HG02840 (cell line): ENCODE measurements around the gene OR4D1.

ENCODE experiments used
- ATAC-seq: cut with Tn5 transposase; IDR thresholded peaks from one replicate; pipeline ENCODE4 v1.9.1; 2021; ENCODE audit warnings: mild to moderate bottlenecking, moderate library complexity, moderate number of reproducible peaks; ENCODE audit not compliant: unreplicated experiment, low FRiP score

The OR4D1 gene

GRCh38 chr17:58153046-58153445, 4.9 kb downstream of the OR4D1 start:
- ATAC-seq: no peak

GRCh38 chr17:58153671-58154070, 5.5 kb downstream of the OR4D1 start:
- no peak for ATAC-seq

- ATAC-seq: no peak
These were observed 8.9 kb downstream of the OR4D1 start for GRCh38 chr17:58156839-58157803.

GRCh38 chr17:58158181-58158580, 10.0 kb downstream of the OR4D1 start:
- ATAC-seq: no peak

- ATAC-seq: no peak
These were observed 13.4 kb downstream of the OR4D1 start for GRCh38 chr17:58161566-58161965.

GRCh38 chr17:58165981-58166380, 17.8 kb downstream of the OR4D1 start:
- no peak for ATAC-seq

- ATAC-seq: no peak
These were observed 18.5 kb downstream of the OR4D1 start, which contains the start of gene OR4D2 for GRCh38 chr17:58166682-58167081. TSS of gene OR4D2 (plus strand) at chr17:58166982. CDS start at chr17:58169656, 2,674 bp downstream.

GRCh38 chr17:58170622-58171021, 22.4 kb downstream of the OR4D1 start:
- ATAC-seq: no peak

GRCh38 chr17:58172369-58173071, 24.3 kb downstream of the OR4D1 start:
- ATAC-seq: no peak

- ATAC-seq: no peak
These were observed 26.7 kb downstream of the OR4D1 start for GRCh38 chr17:58174871-58175270.

GRCh38 chr17:58176200-58176599, 28.0 kb downstream of the OR4D1 start:
- no peak for ATAC-seq

- ATAC-seq: no peak
These were observed 33.6 kb downstream of the OR4D1 start for GRCh38 chr17:58181796-58182195.

- ATAC-seq: no peak
These were observed 35.3 kb downstream of the OR4D1 start for GRCh38 chr17:58183514-58183913.

GRCh38 chr17:58184308-58184985, 36.3 kb downstream of the OR4D1 start:
- ATAC-seq: no peak

- ATAC-seq: no peak
These were observed 37.0 kb downstream of the OR4D1 start for GRCh38 chr17:58184986-58185761.

- ATAC-seq: no peak
These were observed 38.4 kb downstream of the OR4D1 start for GRCh38 chr17:58186591-58186990.

- no peak for ATAC-seq
These were observed 38.9 kb downstream of the OR4D1 start for GRCh38 chr17:58187063-58187462.

GRCh38 chr17:58187675-58188074, 39.5 kb downstream of the OR4D1 start:
- ATAC-seq: no peak

- no peak for ATAC-seq
These were observed 41.4 kb downstream of the OR4D1 start for GRCh38 chr17:58189436-58190146.
